H1 (cell line): ENCODE measurements around the gene CRCP. TPM values are rescaled to one million over a fixed set of nuclear protein-coding genes. Genes with fewer than 3 reads are reported as not detected.

Experiments used
- CTCF ChIA-PET: fragments of 300-600 bp; sonication (Branson Sonifier 250); formaldehyde crosslinking; loops from one replicate; lab custom pipeline; 2021; ENCODE audit not compliant: partially characterized antibody; lab: Charles Lee
- POLR2A ChIA-PET: fragments of 300-600 bp; sonication (Branson Sonifier 250); formaldehyde crosslinking; loops from one replicate; lab custom pipeline; 2021; ENCODE audit warnings: inconsistent platforms; ENCODE audit not compliant: partially characterized antibody; lab: Charles Lee
- DNase-seq, 2 experiments: peaks; one replicate each; pipeline versions ENCODE4 v3.0.0 to v3.0.0-alpha.2; 2010 to 2022; ENCODE audit warnings: low spot score in 2 of 2, low read depth in 1 of 2, mixed read lengths in 1 of 2
- FAIRE-seq: peaks from 2 replicates; lab custom pipeline; 2011; peaks lifted over from hg19 to GRCh38; lab: Jason Lieb, UNC
- H2AFZ ChIP-seq: 2 replicates; pipeline ENCODE4 v1.8.1; 2012; ENCODE audit warnings: low read length, inconsistent platforms
- H2AK5ac ChIP-seq: 2 replicates; pipeline ENCODE4 v1.6.1; 2013; ENCODE audit warnings: low read depth, low read length
- H2BK120ac ChIP-seq: replicated peaks from 2 replicates; pipeline ENCODE3; 2013; ENCODE audit warnings: low read depth, low read length, inconsistent platforms
- H2BK12ac ChIP-seq: 2 replicates; pipeline ENCODE4 v1.6.1; 2013; ENCODE audit warnings: low read depth, low read length
- H2BK15ac ChIP-seq: 2 replicates; pipeline ENCODE4 v1.6.1; 2013; ENCODE audit warnings: low read length
- H2BK20ac ChIP-seq: 2 replicates; pipeline ENCODE4 v1.6.1; 2013; ENCODE audit warnings: low read length
- H2BK5ac ChIP-seq: 2 replicates; pipeline ENCODE4 v1.6.1; 2013; ENCODE audit warnings: low read depth, low read length
- H3K14ac ChIP-seq: 2 replicates; pipeline ENCODE4 v1.6.1; 2013; ENCODE audit warnings: inconsistent platforms; ENCODE audit not compliant: insufficient read length
- H3K18ac ChIP-seq: 2 replicates; pipeline ENCODE4 v1.6.1; 2013; ENCODE audit warnings: low read length; ENCODE audit errors: extremely low read depth
- H3K23ac ChIP-seq: 2 replicates; pipeline ENCODE4 v1.6.1; 2013; ENCODE audit warnings: inconsistent platforms; ENCODE audit not compliant: insufficient read length
- H3K23me2 ChIP-seq: 2 replicates; pipeline ENCODE4 v1.6.1; 2013; ENCODE audit warnings: low read depth, low read length
- H3K27ac ChIP-seq: 2 replicates; pipeline ENCODE4 v1.6.1; 2011; ENCODE audit warnings: low read depth, low read length, inconsistent platforms
- H3K27me3 ChIP-seq, 4 experiments: replicated peaks in 1 of 4; 1 replicate in 1 of 4; 2 replicates in 3 of 4; pipeline versions ENCODE4 v1.6.1 to v1.8.1; 2011 to 2013; ENCODE audit warnings: low read length in 3 of 4, mild to moderate bottlenecking in 3 of 4, inconsistent platforms in 2 of 4, mixed read lengths in 2 of 4, moderate library complexity in 1 of 4; ENCODE audit not compliant: control insufficient read depth in 3 of 4, insufficient read depth in 3 of 4; ENCODE audit errors: extremely low read depth in 1 of 4
- H3K36me3 ChIP-seq, 4 experiments: 2 replicates each; pipeline versions ENCODE4 v1.6.1 to v1.8.1; 2011 to 2013; ENCODE audit warnings: mild to moderate bottlenecking in 4 of 4, low read length in 3 of 4, moderate library complexity in 2 of 4, control low read depth in 1 of 4, inconsistent platforms in 1 of 4; ENCODE audit not compliant: insufficient read depth in 4 of 4, control insufficient read depth in 2 of 4
- H3K4ac ChIP-seq: replicated peaks from 2 replicates; pipeline ENCODE3; 2013; ENCODE audit warnings: low read length, low read depth, mixed read lengths, inconsistent platforms; ENCODE audit not compliant: insufficient read length
- H3K4me1 ChIP-seq, 4 experiments: replicated peaks in 1 of 4; 1 replicate in 1 of 4; 2 replicates in 3 of 4; pipeline versions ENCODE4 v1.6.1 to v1.8.1; 2011 to 2013; ENCODE audit warnings: low read length in 3 of 4, inconsistent platforms in 2 of 4, mixed read lengths in 1 of 4; ENCODE audit not compliant: insufficient read depth in 4 of 4, control insufficient read depth in 3 of 4
- H3K4me2 ChIP-seq, 2 experiments: 2 replicates each; pipeline versions ENCODE4 v1.6.1 to v1.8.1; 2011 to 2013; ENCODE audit warnings: low read depth in 2 of 2, low read length in 2 of 2, control low read depth in 1 of 2, inconsistent platforms in 1 of 2, mild to moderate bottlenecking in 1 of 2; ENCODE audit not compliant: insufficient read depth in 1 of 2
- H3K4me3 ChIP-seq, 4 experiments: fragments of 200-600, 300-600 bp in 1 of 4; sonication (generic), shearing (Covaris generic), sonication (Bioruptor Twin) in 1 of 4; 2 replicates each; pipeline versions ENCODE4 v1.5.1 to v1.8.1; 2011 to 2016; ENCODE audit warnings: low read length in 4 of 4, low read depth in 3 of 4, control low read depth in 2 of 4, inconsistent platforms in 2 of 4, mild to moderate bottlenecking in 2 of 4, mixed read lengths in 1 of 4, moderate library complexity in 1 of 4; ENCODE audit not compliant: insufficient read depth in 2 of 4; ENCODE audit errors: extremely low read depth in 1 of 4
- H3K56ac ChIP-seq: replicated peaks from 2 replicates; pipeline ENCODE3; 2013; ENCODE audit warnings: low read depth, mild to moderate bottlenecking, mixed read lengths, low read length, inconsistent platforms; ENCODE audit not compliant: insufficient read length
- H3K79me1 ChIP-seq: 2 replicates; pipeline ENCODE4 v1.6.1; 2013; ENCODE audit warnings: low read depth, low read length, control low read depth
- H3K79me2 ChIP-seq, 2 experiments: 2 replicates each; pipeline versions ENCODE4 v1.6.1 to v1.8.1; 2012 to 2013; ENCODE audit warnings: low read length in 2 of 2, mild to moderate bottlenecking in 2 of 2, inconsistent platforms in 1 of 2; ENCODE audit not compliant: insufficient read depth in 2 of 2, control insufficient read depth in 1 of 2
- H3K9ac ChIP-seq, 4 experiments: replicated peaks in 1 of 4; 1 replicate in 1 of 4; 2 replicates in 3 of 4; pipeline versions ENCODE4 v1.6.1 to v1.8.1; 2011 to 2013; ENCODE audit warnings: low read depth in 3 of 4, low read length in 3 of 4, control low read depth in 2 of 4, mild to moderate bottlenecking in 2 of 4, moderate library complexity in 2 of 4, inconsistent platforms in 1 of 4; ENCODE audit errors: extremely low read depth in 1 of 4
- H3K9me3 ChIP-seq, 2 experiments: 2 replicates each; pipeline versions ENCODE4 v1.6.1 to v1.8.1; 2012 to 2013; ENCODE audit warnings: mild to moderate bottlenecking in 2 of 2, moderate library complexity in 2 of 2, control low read depth in 1 of 2, inconsistent platforms in 1 of 2, low read depth in 1 of 2, low read length in 1 of 2, mixed read lengths in 1 of 2; ENCODE audit not compliant: insufficient read depth in 2 of 2
- H4K20me1 ChIP-seq, 2 experiments: replicated peaks in 1 of 2; 2 replicates each; pipeline versions ENCODE3 to v1.8.1; 2011 to 2013; ENCODE audit warnings: inconsistent platforms in 2 of 2, low read length in 2 of 2, mild to moderate bottlenecking in 1 of 2; ENCODE audit not compliant: insufficient read depth in 2 of 2, control insufficient read depth in 1 of 2
- H4K5ac ChIP-seq: 2 replicates; pipeline ENCODE4 v1.6.1; 2013; ENCODE audit warnings: low read length, low read depth, mixed read lengths, inconsistent platforms; ENCODE audit not compliant: insufficient read length
- H4K8ac ChIP-seq: 2 replicates; pipeline ENCODE4 v1.8.0; 2013; ENCODE audit warnings: mild to moderate bottlenecking, moderate library complexity, low read length, inconsistent platforms; ENCODE audit not compliant: insufficient read depth; ENCODE audit errors: extremely low read depth
- H4K91ac ChIP-seq: replicated peaks from 2 replicates; pipeline ENCODE3; 2013; ENCODE audit warnings: low read length, mixed read lengths, inconsistent platforms; ENCODE audit not compliant: insufficient read length
- EZH2 ChIP-seq: fragments of 200-600 bp; sonication (generic); IDR thresholded peaks from 2 replicates; pipeline ENCODE4 v1.7.1; 2012; ENCODE audit warnings: low read depth, mild to moderate bottlenecking, moderate library complexity, low read length, inconsistent platforms; ENCODE audit not compliant: severe bottlenecking
- JUND ChIP-seq: IDR thresholded peaks from 2 replicates; pipeline ENCODE4 v1.6.1; 2011; ENCODE audit warnings: mild to moderate bottlenecking, improper control_type of control experiment, low read length
- KDM1A ChIP-seq: fragments of 200-600, 300-600 bp; sonication (generic); IDR thresholded peaks from 2 replicates; pipeline ENCODE4 v1.7.1; 2016; ENCODE audit warnings: mild to moderate bottlenecking, low read length, borderline replicate concordance
- NRF1 ChIP-seq: IDR thresholded peaks from 2 replicates; pipeline ENCODE4 v1.6.1; 2011; ENCODE audit warnings: mild to moderate bottlenecking, low read depth, low read length, improper control_type of control experiment
- TCF12 ChIP-seq: IDR thresholded peaks from 2 replicates; pipeline ENCODE4 v1.6.1; 2011; ENCODE audit warnings: low read depth, mild to moderate bottlenecking, low read length
- WGBS, 2 experiments: shearing (Covaris generic) in 1 of 2; methylation state at CpG; one replicate each; pipeline versions ENCODE4 v1.1.6 to v1.1.7; 2013 to 2015; ENCODE audit warnings: low lambda C conversion rate in 2 of 2, mixed read lengths in 2 of 2, inconsistent platforms in 1 of 2, low coverage in 1 of 2, missing lambda C conversion rate in 1 of 2; ENCODE audit not compliant: insufficient replicate concordance in 2 of 2, insufficient coverage in 1 of 2, insufficient read length in 1 of 2; ENCODE audit errors: extremely low coverage in 1 of 2, missing lambda C conversion rate in 1 of 2; 5-methylcytosine and 5-hydroxymethylcytosine counted together
- polyA plus RNA-seq, 7 experiments: library from polyadenylated mRNA; depleted of rRNA in 3 of 7; stranded (reverse) in 5 of 7; unstranded in 2 of 7; fragments of >200 nt in 5 of 7; fragments of 200-250 nt in 2 of 7; gene quantifications; 1 replicate in 5 of 7; 2 replicates in 1 of 7; 4 replicates in 1 of 7; pipeline versions ENCODE4 v1.2.1 to v1.2.3, GENCODE V29; 2011 to 2013; ENCODE audit warnings: missing spikeins in 2 of 7, mixed read lengths in 2 of 7
- total RNA-seq: library from RNA; stranded (reverse); fragmentation: NEBNext Ultra II Directional; extraction: Animal tissue kit (Norgen Biotek cat#: 25700); gene quantifications from 2 replicates; pipeline ENCODE4 v1.2.1, GENCODE V29; 2021

CRCP gene
- total and polyA plus RNA-seq, 2 of the 8 experiments (the other 6 are each of a cell fraction or from before 2014, with no cell fraction given) = 15.0 to 29.3 TPM

DNA sequence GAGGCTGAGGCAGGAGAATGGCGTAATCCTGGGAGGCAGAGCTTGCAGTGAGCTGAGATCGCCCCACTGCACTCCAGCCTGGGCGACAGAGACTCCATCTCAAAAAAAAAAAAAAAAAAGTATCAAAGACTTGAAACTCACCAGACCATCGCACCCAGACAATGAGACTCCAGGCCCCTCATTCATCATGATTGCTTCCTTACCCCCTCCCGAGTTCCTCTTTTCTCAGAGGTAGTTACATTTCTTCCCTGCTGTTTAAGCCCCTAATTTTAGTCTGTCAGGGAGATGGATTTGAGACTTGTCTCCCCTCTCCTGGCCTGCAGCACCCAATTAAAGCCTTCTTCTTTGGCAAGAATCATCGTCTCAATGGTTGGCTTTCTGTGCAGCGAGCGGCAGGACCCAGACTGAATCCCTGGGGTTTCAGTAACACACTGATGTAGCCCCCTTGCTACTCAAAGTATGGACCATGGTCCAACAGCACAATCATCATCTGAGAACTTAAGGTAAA, 71.1 kb downstream of the CRCP start:
- Histone ChIP-seq H3K9me3 (peaks cover 0 to 3% of the 10 kb centered on the region in 2 experiments; a peak in 1 of 4 replicates), H3K27me3 (no peaks in the 10 kb centered on the region), H3K14ac (no peak overlapping the region), H3K4me1 (no peaks in the 10 kb centered on the region), H3K4ac (no peak overlapping the region), H3K36me3 (no peaks in the 10 kb centered on the region), H4K5ac (no peak overlapping the region), H4K8ac (no peak overlapping the region), H3K23ac (no peak overlapping the region), H4K91ac (no peak overlapping the region), H3K18ac (no peak overlapping the region), H3K4me3 (no peak overlapping the region), H3K56ac (no peak overlapping the region), H3K79me2 (no peaks in the 10 kb centered on the region), H3K27ac (no peak overlapping the region), H2BK12ac (no peak overlapping the region), H2AFZ (no peak overlapping the region), H2BK120ac (no peak overlapping the region), H2BK5ac (no peak overlapping the region), H2AK5ac (no peak overlapping the region), H3K79me1 (no peaks in the 10 kb centered on the region), H2BK15ac (no peak overlapping the region), H4K20me1 (no peaks in the 10 kb centered on the region), H3K9ac (no peak overlapping the region), H3K23me2 (no peaks in the 10 kb centered on the region; the same call in 1 of the 2 replicates), H3K4me2 (no peak overlapping the region), H2BK20ac (no peak overlapping the region)
- DNase-seq = no peak
- FAIRE-seq = no peak
- WGBS, 2 experiments = 91% methylated on average over 7 of the region's 8 CpGs; no CpG with 5 or more reads in 1 of the 2 experiments
- CTCF ChIA-PET = no interaction called here
- POLR2A ChIA-PET = no interaction called here
- TF ChIP-seq EZH2 (no peak), JUND (no peak), NRF1 (no peak), KDM1A (no peak), TCF12 (no peak)
